Measurements from ENCODE around the gene CPS1.
A peak's percentile ranks its signal among the peaks of the same experiment; 100 is the strongest.

The CPS1 gene

GRCh38 chr2:210630873-210631560 is 74.6 kb downstream of the CPS1 start:
- peak; percentile 4 for DNase-seq (ENCODE audit: low read depth)

GRCh38 chr2:210633699-210634098 is 77.3 kb downstream of the CPS1 start:
- TF ChIP-seq CTCF (conservative IDR thresholded peaks at IDR 0.05; ENCODE audit: control insufficient read depth, insufficient read depth, low read depth, low read length), result no peak
- DNase-seq (ENCODE audit: low read depth), result no peak
- no peak overlapping the region for H3K4me3 ChIP-seq (ENCODE audit: control insufficient read depth, low read depth, low read length)

More at GRCh38 chr2:210630873-210631560, 74.6 kb downstream of the CPS1 start:
- TF ChIP-seq CTCF (conservative IDR thresholded peaks at IDR 0.05; ENCODE audit: control insufficient read depth, insufficient read depth, low read depth, low read length), result no peak
- no peak overlapping the region for H3K4me3 ChIP-seq (ENCODE audit: control insufficient read depth, low read depth, low read length)

- TF ChIP-seq CTCF (conservative IDR thresholded peaks at IDR 0.05; ENCODE audit: control insufficient read depth, insufficient read depth, low read depth, low read length), result no peak
- DNase-seq (ENCODE audit: low read depth), result no peak
- H3K4me3 ChIP-seq (ENCODE audit: control insufficient read depth, low read depth, low read length), result no peak overlapping the region
Measured at GRCh38 chr2:210635257-210635656, 78.9 kb downstream of the CPS1 start.

GRCh38 chr2:210642333-210642732 is 85.9 kb downstream of the CPS1 start:
- no peak for TF ChIP-seq CTCF (conservative IDR thresholded peaks at IDR 0.05; ENCODE audit: control insufficient read depth, insufficient read depth, low read depth, low read length)
- no peak overlapping the region for H3K4me3 ChIP-seq (ENCODE audit: control insufficient read depth, low read depth, low read length)
- no peak for DNase-seq (ENCODE audit: low read depth)

GRCh38 chr2:210647151-210647550 is 90.8 kb downstream of the CPS1 start:
- DNase-seq (ENCODE audit: low read depth), result no peak
- TF ChIP-seq CTCF (conservative IDR thresholded peaks at IDR 0.05; ENCODE audit: control insufficient read depth, insufficient read depth, low read depth, low read length), result no peak
- H3K4me3 ChIP-seq (ENCODE audit: control insufficient read depth, low read depth, low read length), result no peak overlapping the region

- peak; percentile 23 for DNase-seq (ENCODE audit: low read depth)
- no peak overlapping the region for H3K4me3 ChIP-seq (ENCODE audit: control insufficient read depth, low read depth, low read length)
- no peak for TF ChIP-seq CTCF (conservative IDR thresholded peaks at IDR 0.05; ENCODE audit: control insufficient read depth, insufficient read depth, low read depth, low read length)
Measured at GRCh38 chr2:210654091-210654490, 97.7 kb downstream of the CPS1 start.
